ENCODE data around the gene FAM149A.

The FAM149A gene

DNA sequence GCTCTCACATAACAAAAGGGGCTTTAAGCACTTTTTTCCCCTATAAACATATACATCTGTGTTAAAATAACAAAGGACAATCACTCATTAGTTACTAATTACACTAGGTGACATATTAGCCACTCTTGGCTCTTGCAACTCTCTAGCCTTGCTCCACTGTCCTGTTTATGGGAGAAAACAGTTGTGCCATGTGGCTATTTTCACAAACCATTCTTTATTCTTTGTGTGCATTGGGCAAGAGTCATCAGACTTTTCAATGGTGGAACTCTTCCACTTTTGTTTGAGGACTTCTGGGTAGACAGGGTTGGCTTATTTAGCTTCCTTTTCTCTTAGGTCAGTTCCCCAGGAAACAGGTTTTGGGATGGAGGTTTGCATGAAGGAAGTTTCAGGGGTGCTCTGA is 16.0 kb upstream of the FAM149A start:
- TF ChIP-seq, protein P1, sequence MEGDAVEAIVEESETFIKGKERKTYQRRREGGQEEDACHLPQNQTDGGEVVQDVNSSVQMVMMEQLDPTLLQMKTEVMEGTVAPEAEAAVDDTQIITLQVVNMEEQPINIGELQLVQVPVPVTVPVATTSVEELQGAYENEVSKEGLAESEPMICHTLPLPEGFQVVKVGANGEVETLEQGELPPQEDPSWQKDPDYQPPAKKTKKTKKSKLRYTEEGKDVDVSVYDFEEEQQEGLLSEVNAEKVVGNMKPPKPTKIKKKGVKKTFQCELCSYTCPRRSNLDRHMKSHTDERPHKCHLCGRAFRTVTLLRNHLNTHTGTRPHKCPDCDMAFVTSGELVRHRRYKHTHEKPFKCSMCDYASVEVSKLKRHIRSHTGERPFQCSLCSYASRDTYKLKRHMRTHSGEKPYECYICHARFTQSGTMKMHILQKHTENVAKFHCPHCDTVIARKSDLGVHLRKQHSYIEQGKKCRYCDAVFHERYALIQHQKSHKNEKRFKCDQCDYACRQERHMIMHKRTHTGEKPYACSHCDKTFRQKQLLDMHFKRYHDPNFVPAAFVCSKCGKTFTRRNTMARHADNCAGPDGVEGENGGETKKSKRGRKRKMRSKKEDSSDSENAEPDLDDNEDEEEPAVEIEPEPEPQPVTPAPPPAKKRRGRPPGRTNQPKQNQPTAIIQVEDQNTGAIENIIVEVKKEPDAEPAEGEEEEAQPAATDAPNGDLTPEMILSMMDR (IDR thresholded peaks at IDR 0.05; ENCODE audit: extremely low read depth, missing control alignments), result no peak
- no peak for DNase-seq (ENCODE audit: low spot score)

DNA sequence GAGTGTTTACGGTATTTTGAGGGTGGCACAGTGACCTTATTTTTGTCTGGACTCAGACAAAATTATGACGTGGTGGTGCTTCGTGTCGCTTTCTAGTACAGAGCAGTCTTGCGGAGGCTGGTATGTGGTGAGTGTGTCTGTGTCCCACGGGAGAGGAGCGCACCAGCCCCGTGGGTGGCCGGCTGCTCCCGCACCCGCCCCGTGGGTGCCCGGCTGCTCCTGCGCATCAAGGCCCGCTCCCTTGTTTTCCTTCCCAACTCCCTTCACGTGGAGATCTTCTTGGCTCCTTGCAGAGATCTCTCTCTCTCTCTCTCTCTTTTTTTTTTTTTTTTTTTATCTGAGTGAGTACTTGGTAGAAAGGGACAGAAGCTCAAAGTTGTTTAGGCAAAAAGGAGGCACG is 12.2 kb upstream of the FAM149A start:
- DNase-seq (ENCODE audit: low spot score), result no peak
- TF ChIP-seq, protein P1 (IDR thresholded peaks at IDR 0.05; ENCODE audit: extremely low read depth, missing control alignments), result no peak

DNA sequence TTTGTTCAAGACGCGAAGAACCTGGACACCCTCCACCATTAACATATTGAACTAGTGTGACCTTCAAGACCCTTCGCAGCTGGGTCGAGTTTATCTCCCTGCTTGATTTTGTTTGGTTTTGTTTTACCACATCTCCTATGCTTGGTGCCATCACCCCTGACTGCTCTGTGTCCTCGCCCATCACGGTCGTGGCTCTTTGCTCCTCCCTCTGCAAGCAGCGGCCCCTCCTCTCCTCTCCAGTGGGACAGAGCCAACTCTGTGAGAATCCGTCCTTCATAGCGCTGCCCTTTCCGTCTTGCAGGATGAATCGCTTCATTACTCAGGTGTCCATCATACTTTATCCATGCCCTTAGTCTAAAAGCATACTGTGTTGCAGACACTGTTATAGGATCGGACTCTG is 9.1 kb upstream of the FAM149A start:
- TF ChIP-seq, protein P1 (IDR thresholded peaks at IDR 0.05; ENCODE audit: extremely low read depth, missing control alignments), result no peak
- DNase-seq (ENCODE audit: low spot score), result no peak

DNA sequence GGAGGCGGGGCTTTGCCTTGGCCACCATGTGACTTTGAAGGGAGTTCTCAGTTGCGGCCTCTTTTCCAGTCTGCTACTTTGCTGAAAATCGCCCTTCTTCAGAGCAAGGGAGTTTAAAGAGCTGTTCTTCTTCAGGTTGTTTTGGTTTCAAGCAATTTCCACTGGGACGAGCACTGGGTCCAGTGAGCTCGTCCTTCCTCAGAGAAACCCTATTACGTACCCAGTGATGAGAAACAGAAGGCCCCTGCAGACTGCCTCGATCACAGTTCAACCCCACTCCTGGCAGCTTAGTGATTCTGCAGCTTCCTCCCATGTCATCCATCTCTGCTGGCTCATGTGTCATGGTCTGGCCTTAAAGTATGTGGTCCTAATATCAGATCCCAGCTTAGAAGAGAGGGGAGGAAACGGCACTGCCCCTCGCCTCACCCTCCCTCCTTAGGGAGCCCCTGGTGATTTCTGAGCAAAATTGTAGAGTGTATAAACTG is 7.8 kb upstream of the FAM149A start:
- no peak for DNase-seq (ENCODE audit: low spot score)

DNA sequence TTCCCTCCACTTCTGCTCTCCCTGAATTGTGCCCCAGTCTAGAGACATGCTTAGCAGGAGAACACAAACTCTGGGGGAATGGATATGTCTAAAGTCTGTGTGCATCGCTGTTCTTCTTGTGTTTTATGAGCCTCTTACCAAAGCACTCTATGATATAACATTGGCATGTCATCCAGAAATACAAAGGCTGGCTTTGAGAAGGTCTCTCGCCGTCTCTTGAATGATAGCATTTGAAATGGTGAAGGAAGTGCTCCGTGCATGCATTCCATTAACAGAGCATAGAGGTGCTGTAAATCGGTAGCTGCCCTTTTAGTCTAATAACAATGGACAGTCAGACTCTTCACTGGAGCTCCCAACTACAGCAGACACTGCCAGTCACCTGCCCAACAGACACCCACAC is 7.1 kb upstream of the FAM149A start:
- TF ChIP-seq, protein P1 (IDR thresholded peaks at IDR 0.05; ENCODE audit: extremely low read depth, missing control alignments), result no peak
- no peak for DNase-seq (ENCODE audit: low spot score)

More for the DNA sequence above, 7.8 kb upstream of the FAM149A start:
- TF ChIP-seq, protein P1 (IDR thresholded peaks at IDR 0.05; ENCODE audit: extremely low read depth, missing control alignments), result no peak

DNA sequence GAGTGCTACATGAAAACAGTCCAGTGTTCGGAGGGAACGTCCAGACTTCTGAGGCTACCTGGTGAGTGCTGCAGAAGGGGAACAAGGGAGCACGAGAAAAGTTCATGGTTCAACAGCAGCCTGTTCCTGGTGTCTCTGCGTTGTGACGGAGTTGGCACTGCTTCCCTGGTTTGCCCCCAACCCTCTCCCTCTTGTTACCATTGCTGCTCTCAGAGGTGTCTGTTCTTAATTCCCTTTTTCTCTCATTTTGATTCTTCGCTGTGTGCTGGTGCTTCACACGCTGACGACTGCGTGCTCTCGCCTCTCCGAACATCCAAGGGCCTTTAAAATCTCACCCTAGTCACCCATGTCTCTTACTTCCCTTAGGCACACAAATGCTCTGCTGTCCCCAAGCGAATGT is 1.6 kb upstream of the FAM149A start:
- no peak for DNase-seq (ENCODE audit: low spot score)
- TF ChIP-seq, protein P1 (IDR thresholded peaks at IDR 0.05; ENCODE audit: extremely low read depth, missing control alignments), result no peak

DNA sequence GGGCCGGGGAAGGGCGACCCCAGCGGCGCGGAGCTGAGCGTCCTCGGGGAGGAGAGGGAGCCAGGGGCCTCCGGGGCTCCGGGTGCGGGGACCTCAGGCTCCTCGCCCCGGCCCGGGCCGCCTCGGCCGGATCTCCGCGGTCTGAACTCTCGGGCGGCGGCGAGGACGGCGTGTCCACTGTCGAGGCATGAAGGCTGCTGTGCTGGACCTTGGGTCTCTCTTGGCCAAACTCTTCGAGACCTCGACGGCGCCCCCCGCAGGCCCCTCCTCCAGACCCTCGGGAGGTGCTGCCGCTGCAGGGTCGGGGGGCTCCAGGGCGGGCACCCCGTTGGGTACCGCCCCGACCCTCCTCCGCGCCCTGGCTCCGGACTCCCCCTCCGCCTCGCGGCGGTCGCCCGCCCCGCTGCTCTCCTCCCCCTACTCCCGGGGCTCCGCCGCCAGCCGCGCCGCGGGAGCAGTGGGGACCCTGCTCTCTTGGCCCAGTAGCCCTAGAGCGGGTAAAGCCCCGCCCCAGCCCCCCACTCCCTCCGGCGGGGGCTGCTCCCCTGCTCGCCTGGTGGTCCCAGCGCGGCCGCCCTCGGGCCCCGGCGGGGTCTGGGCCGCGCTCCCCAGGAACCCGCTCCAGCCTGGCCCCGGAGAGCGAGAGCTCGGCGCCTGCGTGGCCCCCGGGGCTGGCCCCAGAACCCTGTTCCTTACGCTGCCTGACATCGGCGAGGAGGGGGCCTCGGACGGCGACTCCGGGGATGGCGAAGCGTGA is 564 bp downstream of the FAM149A start:
- TF ChIP-seq, protein P1 (IDR thresholded peaks at IDR 0.05; ENCODE audit: extremely low read depth, missing control alignments), result no peak
- peak; percentile 67 for DNase-seq (ENCODE audit: low spot score)
